GM12873 (cell line): ENCODE data around the gene GPS2.

Source experiments
- TF ChIP-seq, protein P1 (sequence below): IDR thresholded peaks from 2 replicates; pipeline ENCODE4 v1.5.1; 2012; ENCODE audit warnings: low read depth, mild to moderate bottlenecking, moderate library complexity, low read length, control low read depth; ENCODE audit not compliant: insufficient read depth; ENCODE audit errors: missing control alignments

Gene GPS2

DNA sequence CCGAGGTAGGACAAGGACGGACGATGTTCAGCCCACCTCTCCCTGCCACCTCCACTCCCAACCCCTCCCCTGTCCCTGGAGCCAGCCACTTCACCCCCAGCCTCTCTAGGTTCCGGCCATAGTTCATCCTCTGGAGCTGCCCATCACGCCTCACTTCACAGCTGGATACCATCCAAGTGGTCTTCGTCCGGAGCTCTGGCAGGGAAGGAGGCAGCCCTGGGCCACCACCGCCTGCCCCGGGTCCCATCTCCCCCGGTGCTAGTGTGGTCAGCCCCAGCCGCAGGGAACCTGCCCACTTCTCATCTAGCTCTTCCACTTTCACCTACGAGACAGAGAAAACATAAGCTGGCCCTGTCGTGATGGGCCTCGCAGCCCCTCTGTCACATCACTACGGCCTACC is 6.3 kb upstream of the GPS2 start:
- TF ChIP-seq, protein P1, sequence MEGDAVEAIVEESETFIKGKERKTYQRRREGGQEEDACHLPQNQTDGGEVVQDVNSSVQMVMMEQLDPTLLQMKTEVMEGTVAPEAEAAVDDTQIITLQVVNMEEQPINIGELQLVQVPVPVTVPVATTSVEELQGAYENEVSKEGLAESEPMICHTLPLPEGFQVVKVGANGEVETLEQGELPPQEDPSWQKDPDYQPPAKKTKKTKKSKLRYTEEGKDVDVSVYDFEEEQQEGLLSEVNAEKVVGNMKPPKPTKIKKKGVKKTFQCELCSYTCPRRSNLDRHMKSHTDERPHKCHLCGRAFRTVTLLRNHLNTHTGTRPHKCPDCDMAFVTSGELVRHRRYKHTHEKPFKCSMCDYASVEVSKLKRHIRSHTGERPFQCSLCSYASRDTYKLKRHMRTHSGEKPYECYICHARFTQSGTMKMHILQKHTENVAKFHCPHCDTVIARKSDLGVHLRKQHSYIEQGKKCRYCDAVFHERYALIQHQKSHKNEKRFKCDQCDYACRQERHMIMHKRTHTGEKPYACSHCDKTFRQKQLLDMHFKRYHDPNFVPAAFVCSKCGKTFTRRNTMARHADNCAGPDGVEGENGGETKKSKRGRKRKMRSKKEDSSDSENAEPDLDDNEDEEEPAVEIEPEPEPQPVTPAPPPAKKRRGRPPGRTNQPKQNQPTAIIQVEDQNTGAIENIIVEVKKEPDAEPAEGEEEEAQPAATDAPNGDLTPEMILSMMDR: no peak

GRCh38 chr17:7318121-7318860 is 3.1 kb upstream of the GPS2 start:
- TF ChIP-seq, protein P1: no peak

GRCh38 chr17:7317161-7317803 is 2.1 kb upstream of the GPS2 start:
- TF ChIP-seq, protein P1: no peak

DNA sequence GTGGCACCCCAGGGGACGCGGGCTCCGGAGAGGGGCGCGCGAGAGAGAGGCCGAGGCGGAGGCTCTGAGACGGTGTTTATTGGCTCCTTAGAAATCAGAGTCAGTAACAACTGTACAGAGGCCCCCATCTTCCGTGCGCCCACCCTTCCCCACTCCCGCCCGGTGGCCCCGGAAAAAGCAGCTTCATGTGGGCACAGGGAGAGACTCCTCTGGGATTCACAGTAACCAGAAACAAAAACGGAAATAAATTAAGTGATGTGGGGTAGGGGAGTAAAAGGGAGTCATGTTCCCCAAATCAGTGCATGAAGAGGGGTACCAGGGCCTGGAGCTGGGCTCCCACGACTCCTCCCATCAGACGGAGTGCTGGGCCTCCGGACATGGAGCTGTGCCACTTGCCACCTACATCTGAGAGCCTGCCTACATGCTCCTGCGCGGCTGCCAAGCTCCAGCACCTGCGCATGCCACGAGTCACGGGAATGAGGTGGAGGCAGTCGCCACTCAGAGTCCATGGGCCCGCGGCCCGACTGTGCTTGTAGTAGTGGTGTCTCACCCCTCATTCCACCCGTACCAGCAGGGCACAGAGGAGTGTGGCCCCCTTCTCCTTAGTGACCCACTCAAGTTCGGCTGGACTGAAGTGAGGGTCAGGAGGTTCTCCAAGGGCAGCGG is 543 bp upstream of the GPS2 start:
- TF ChIP-seq, protein P1: no peak

DNA sequence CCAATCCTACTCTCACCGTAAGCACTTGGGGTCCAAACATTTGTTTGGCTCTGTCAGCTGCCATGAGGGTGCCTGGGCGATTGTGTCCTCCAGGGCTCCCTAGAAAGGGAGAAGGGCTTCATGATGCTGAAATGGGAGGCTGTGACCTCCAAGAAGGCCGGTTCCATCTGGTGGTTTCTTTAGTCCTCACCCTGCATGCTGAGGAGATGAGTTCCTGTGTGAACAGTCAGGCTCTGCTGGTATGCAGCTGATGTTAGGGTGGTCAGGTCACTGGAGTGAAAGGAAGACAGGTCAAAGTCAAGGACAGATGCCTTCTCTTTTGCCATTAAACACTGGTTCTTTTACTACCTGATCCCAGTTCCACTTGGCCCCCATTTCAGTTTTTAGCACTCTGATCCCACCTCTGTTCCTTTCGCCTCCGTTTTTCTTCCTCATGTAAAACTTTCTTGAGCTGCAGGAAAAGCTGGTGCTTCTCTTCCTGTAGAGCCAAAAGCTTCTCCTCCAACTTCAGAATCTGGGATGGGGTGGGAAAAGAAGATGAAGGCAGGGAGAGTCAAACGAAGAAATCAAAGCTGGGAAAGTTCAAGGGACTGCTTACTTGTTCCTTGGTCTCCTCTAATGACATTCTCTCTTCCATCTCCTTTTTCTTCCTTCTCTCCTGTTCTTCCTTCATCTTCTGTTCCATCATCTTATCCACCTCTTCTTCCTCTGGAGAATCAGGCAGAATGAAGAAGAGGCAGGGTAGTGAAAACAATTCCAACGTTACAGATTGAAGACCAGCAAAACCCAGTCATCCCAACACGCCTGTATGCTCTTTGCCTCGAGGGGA is 1.1 kb downstream of the GPS2 start:
- TF ChIP-seq, protein P1: no peak

DNA sequence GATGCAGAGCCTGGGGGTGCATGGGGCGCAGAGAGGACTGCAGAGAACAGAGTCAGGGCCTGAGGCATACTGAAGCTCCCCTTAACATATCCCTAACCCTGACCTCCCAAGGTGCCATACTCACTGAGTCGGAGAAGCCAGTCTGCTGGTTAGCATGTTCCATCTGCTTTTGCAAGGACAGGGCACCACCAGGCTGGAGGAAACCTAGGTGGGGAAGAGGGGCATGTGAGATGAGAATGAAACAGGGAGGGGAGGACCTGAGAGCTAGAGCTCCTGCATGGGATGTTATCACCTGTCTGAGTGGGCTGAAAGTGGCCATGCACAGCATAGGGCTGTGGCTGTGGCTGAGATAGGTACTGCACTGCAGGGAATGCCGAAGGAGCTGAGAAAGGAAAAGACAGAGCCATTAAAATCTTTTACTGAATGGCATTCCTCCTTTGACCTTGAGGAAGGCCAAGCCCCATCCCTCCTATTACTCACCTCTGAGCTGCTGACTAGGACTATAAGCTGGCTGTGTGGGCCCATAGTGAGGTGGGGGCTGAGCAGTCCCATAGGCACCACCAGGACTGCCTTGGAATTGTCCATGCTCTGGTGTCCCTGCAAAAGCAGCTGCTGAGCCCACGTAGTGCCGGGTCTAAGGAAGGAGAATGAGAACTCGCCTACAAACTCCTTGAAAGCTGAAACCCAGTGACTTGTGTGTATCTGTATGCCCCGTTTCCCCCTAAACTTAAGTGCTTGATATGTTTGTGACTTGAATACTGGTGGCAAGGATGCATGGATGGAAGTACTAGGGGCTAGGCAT is 1.9 kb downstream of the GPS2 start:
- TF ChIP-seq, protein P1: peak; percentile 53
